ENCODE results near the gene PTPRK. TPM values are rescaled to one million over a fixed set of nuclear protein-coding genes. Genes with fewer than 3 reads are reported as not detected.

PTPRK gene
- total and polyA plus RNA-seq, 4 donors: 12.1 to 61.2 (median 29.1) TPM

- TF ChIP-seq FOXA1 (IDR thresholded peaks at IDR 0.05) (no peak), TAF1 (conservative IDR thresholded peaks at IDR 0.05) (no peak), CTCF (IDR thresholded peaks at IDR 0.05; ENCODE audit: low read depth, low read length, missing input control) (no peak), FOXA2 (IDR thresholded peaks at IDR 0.05) (no peak), HNF4G (IDR thresholded peaks at IDR 0.05) (no peak), ATF3 (IDR thresholded peaks at IDR 0.05) (no peak), RAD21 (IDR thresholded peaks at IDR 0.05) (no peak), HNF4A (conservative IDR thresholded peaks at IDR 0.05) (no peak), MAX (IDR thresholded peaks at IDR 0.05) (no peak), YY1 (IDR thresholded peaks at IDR 0.05) (no peak)
- H3K27me3 ChIP-seq (ENCODE audit: control insufficient read depth in 4 of 4, insufficient read depth in 4 of 4, low read length in 3 of 4): no peaks in the 10 kb centered on the region
- no peaks in the 10 kb centered on the region for H3K9me3 ChIP-seq (ENCODE audit: control insufficient read depth in 4 of 4, low read length in 3 of 4)
- H3K36me3 ChIP-seq (ENCODE audit: control insufficient read depth in 4 of 4, insufficient read depth in 3 of 4, low read depth in 1 of 4, low read length in 3 of 4): peaks cover 0 to 3% (median 0%) of the 10 kb centered on the region in 4 donors
- no peak overlapping the region for H3K9ac ChIP-seq (ENCODE audit: low read depth in 1 of 2, low read length in 2 of 2)
- WGBS: 82% methylated on average over 2 of the region's 2 CpGs
- H3K4me3 ChIP-seq (ENCODE audit: low read depth in 1 of 3, low read length in 3 of 3): no peak overlapping the region
- no peak for DNase-seq (ENCODE audit: low spot score)
- no peak overlapping the region for H3K27ac ChIP-seq (ENCODE audit: low read depth in 1 of 2, low read length in 2 of 2)
- no peaks in the 10 kb centered on the region for H3K4me1 ChIP-seq (ENCODE audit: control insufficient read depth in 4 of 4, insufficient read depth in 4 of 4, low read length in 3 of 4)
Measured at GRCh38 chr6:128039543-128039942, 480.9 kb downstream of the PTPRK start.

GRCh38 chr6:128036808-128037570 lies 483.4 kb downstream of the PTPRK start:
- 78% methylated on average over 7 of the region's 7 CpGs for WGBS
- Histone ChIP-seq H3K36me3 (ENCODE audit: control insufficient read depth in 4 of 4, insufficient read depth in 3 of 4, low read depth in 1 of 4, low read length in 3 of 4) (peaks cover 0 to 3% (median under 1%) of the 10 kb centered on the region in 4 donors), H3K27ac (ENCODE audit: low read depth in 1 of 2, low read length in 2 of 2) (no peak overlapping the region), H3K27me3 (ENCODE audit: control insufficient read depth in 4 of 4, insufficient read depth in 4 of 4, low read length in 3 of 4) (no peaks in the 10 kb centered on the region), H3K4me1 (ENCODE audit: control insufficient read depth in 4 of 4, insufficient read depth in 4 of 4, low read length in 3 of 4) (no peaks in the 10 kb centered on the region), H3K4me3 (ENCODE audit: low read depth in 1 of 3, low read length in 3 of 3) (no peak overlapping the region), H3K9me3 (ENCODE audit: control insufficient read depth in 4 of 4, low read length in 3 of 4) (no peaks in the 10 kb centered on the region), H3K9ac (ENCODE audit: low read depth in 1 of 2, low read length in 2 of 2) (no peak overlapping the region)
- DNase-seq (ENCODE audit: low spot score): no peak
- TF ChIP-seq ATF3 (IDR thresholded peaks at IDR 0.05) (no peak), RAD21 (IDR thresholded peaks at IDR 0.05) (no peak), EGR1 (IDR thresholded peaks at IDR 0.05; ENCODE audit: low read depth in 2 of 2) (no peak), TAF1 (conservative IDR thresholded peaks at IDR 0.05) (no peak), MAX (IDR thresholded peaks at IDR 0.05) (no peak), NR2F2 (IDR thresholded peaks at IDR 0.05) (no peak), FOXA2 (IDR thresholded peaks at IDR 0.05) (no peak), HNF4A (conservative IDR thresholded peaks at IDR 0.05) (no peak), GABPA (IDR thresholded peaks at IDR 0.05 in 1 of 2, conservative IDR thresholded peaks at IDR 0.05 in 1 of 2) (no peak)
- TF ChIP-seq, protein P1, sequence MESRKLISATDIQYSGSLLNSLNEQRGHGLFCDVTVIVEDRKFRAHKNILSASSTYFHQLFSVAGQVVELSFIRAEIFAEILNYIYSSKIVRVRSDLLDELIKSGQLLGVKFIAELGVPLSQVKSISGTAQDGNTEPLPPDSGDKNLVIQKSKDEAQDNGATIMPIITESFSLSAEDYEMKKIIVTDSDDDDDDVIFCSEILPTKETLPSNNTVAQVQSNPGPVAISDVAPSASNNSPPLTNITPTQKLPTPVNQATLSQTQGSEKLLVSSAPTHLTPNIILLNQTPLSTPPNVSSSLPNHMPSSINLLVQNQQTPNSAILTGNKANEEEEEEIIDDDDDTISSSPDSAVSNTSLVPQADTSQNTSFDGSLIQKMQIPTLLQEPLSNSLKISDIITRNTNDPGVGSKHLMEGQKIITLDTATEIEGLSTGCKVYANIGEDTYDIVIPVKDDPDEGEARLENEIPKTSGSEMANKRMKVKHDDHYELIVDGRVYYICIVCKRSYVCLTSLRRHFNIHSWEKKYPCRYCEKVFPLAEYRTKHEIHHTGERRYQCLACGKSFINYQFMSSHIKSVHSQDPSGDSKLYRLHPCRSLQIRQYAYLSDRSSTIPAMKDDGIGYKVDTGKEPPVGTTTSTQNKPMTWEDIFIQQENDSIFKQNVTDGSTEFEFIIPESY (IDR thresholded peaks at IDR 0.05): no peak

Measured in liver (tissue), 9 donors.